Measurements from ENCODE around the gene CHURC1.

The CHURC1 gene

GRCh38 chr14:64878837-64879634, 35.2 kb upstream of the CHURC1 start:
- no peaks in the 10 kb centered on the region for H3K36me3 Mint-ChIP-seq (ENCODE audit: low read depth)
- TF ChIP-seq, protein P1, sequence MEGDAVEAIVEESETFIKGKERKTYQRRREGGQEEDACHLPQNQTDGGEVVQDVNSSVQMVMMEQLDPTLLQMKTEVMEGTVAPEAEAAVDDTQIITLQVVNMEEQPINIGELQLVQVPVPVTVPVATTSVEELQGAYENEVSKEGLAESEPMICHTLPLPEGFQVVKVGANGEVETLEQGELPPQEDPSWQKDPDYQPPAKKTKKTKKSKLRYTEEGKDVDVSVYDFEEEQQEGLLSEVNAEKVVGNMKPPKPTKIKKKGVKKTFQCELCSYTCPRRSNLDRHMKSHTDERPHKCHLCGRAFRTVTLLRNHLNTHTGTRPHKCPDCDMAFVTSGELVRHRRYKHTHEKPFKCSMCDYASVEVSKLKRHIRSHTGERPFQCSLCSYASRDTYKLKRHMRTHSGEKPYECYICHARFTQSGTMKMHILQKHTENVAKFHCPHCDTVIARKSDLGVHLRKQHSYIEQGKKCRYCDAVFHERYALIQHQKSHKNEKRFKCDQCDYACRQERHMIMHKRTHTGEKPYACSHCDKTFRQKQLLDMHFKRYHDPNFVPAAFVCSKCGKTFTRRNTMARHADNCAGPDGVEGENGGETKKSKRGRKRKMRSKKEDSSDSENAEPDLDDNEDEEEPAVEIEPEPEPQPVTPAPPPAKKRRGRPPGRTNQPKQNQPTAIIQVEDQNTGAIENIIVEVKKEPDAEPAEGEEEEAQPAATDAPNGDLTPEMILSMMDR (IDR thresholded peaks at IDR 0.05): no peak
- peak overlapping the region; percentile 83 for H3K4me3 Mint-ChIP-seq
- peaks cover 93% of the 10 kb centered on the region for H3K27me3 Mint-ChIP-seq (ENCODE audit: low read depth, poor library complexity)
- H3K9me3 Mint-ChIP-seq: peaks cover 6% of the 10 kb centered on the region
- H3K4me1 Mint-ChIP-seq: peaks cover 20% of the 10 kb centered on the region
- no peak overlapping the region for H3K27ac Mint-ChIP-seq
- DNase-seq: peak; percentile 44

- DNase-seq: peak; percentile 71
- H3K27ac Mint-ChIP-seq: no peak within 1 kb of the TSS
- no peaks in the 10 kb centered on the region for H3K36me3 Mint-ChIP-seq (ENCODE audit: low read depth)
- H3K9me3 Mint-ChIP-seq: peaks cover 4% of the 10 kb centered on the region
- H3K4me1 Mint-ChIP-seq: peaks cover 19% of the 10 kb centered on the region
- peaks cover 95% of the 10 kb centered on the region for H3K27me3 Mint-ChIP-seq (ENCODE audit: low read depth, poor library complexity)
- TF ChIP-seq, protein P1 (IDR thresholded peaks at IDR 0.05): no peak
- H3K4me3 Mint-ChIP-seq: peak within 1 kb of the TSS; percentile 86
These were observed 34.5 kb upstream of the CHURC1 start, which contains the start of gene SPTB for GRCh38 chr14:64879635-64880220. Gene SPTB (minus strand): TSS chr14:64879907. CDS start chr14:64823094, 56,813 bp downstream.

DNA sequence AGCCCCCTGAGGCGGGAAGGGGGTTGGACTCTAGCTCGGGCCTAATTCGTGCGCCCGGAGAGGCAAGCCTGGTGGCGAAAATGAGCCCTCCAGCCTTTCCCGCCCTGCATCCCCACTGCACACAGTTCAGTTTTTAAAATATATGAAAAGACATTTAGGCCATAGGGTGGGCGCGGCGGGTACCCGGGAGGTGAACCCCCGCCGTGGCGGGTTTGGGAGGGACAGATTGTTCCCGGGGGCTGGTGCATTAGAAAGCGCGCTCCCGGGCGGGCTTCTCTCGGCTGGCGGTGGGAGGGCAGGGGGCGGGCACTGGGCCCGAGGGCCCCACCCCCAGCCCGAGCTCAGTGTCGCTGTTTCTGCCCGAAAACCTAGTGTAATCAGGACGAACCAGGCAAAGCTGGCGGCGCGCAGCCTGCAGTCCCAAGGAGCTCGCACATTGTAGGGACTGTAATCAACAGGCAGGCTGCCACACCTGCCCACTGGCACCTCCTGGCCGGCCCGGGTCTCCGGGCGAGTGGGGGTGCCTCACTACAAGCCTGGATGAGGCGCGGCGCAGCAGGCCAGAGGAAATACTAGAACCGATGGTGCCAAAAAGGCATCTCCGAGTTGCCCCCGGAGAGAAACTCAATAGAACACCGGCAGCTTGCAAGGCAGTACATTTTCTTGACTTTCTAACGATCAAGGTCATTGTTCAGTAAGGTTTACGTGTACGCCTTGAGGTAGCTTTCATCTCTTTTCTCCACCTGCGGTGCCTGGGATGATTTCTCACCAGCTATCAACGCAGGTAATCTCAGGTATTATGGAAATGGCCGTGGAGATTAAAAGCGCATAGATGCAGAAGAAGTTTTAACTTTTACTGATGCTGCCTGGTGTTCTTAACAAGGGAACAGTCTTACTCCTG, 33.8 kb upstream of the CHURC1 start:
- peak; percentile 74 for DNase-seq
- H3K27ac Mint-ChIP-seq: no peak overlapping the region
- H3K36me3 Mint-ChIP-seq (ENCODE audit: low read depth): no peaks in the 10 kb centered on the region
- peaks cover 16% of the 10 kb centered on the region for H3K4me1 Mint-ChIP-seq
- peak overlapping the region; percentile 86 for H3K4me3 Mint-ChIP-seq
- TF ChIP-seq, protein P1 (IDR thresholded peaks at IDR 0.05): no peak
- peaks cover 95% of the 10 kb centered on the region for H3K27me3 Mint-ChIP-seq (ENCODE audit: low read depth, poor library complexity)
- peaks cover 4% of the 10 kb centered on the region for H3K9me3 Mint-ChIP-seq

- H3K4me1 Mint-ChIP-seq: peaks cover 2% of the 10 kb centered on the region
- no peak for DNase-seq
- H3K36me3 Mint-ChIP-seq (ENCODE audit: low read depth): no peaks in the 10 kb centered on the region
- no peak overlapping the region for H3K27ac Mint-ChIP-seq
- H3K9me3 Mint-ChIP-seq: peaks cover 4% of the 10 kb centered on the region
- peaks cover 79% of the 10 kb centered on the region for H3K27me3 Mint-ChIP-seq (ENCODE audit: low read depth, poor library complexity)
- TF ChIP-seq, protein P1 (IDR thresholded peaks at IDR 0.05): no peak
- H3K4me3 Mint-ChIP-seq: no peak overlapping the region
These were observed 28.7 kb upstream of the CHURC1 start for GRCh38 chr14:64885559-64885958.

- Mint-ChIP-seq H3K4me1 (no peaks in the 10 kb centered on the region), H3K36me3 (ENCODE audit: low read depth) (no peaks in the 10 kb centered on the region), H3K9me3 (no peaks in the 10 kb centered on the region), H3K27me3 (ENCODE audit: low read depth, poor library complexity) (peaks cover 49% of the 10 kb centered on the region), H3K4me3 (no peak overlapping the region), H3K27ac (no peak overlapping the region)
- no peak for DNase-seq
- TF ChIP-seq, protein P1 (IDR thresholded peaks at IDR 0.05): no peak
These were observed 24.9 kb upstream of the CHURC1 start for GRCh38 chr14:64889352-64889751.

Data from nephron progenitor cell (in vitro differentiated cells).